Hematopoietic multipotent progenitor cell treated with erythropoietin and hydrocortisone succinate and interleukin-3 and kit ligand, for 8 days (in vitro differentiated cells): Measurements from ENCODE around the gene PDXK.
"Not testable (repeated sequence)": the region's sequence is repeated elsewhere in the genome, so short reads cannot be mapped to it uniquely, and the experiment has no call there.

Experiments
- DNase-seq: peaks from one replicate; pipeline ENCODE4 v3.0.0-alpha.2; 2015

Gene PDXK

DNA sequence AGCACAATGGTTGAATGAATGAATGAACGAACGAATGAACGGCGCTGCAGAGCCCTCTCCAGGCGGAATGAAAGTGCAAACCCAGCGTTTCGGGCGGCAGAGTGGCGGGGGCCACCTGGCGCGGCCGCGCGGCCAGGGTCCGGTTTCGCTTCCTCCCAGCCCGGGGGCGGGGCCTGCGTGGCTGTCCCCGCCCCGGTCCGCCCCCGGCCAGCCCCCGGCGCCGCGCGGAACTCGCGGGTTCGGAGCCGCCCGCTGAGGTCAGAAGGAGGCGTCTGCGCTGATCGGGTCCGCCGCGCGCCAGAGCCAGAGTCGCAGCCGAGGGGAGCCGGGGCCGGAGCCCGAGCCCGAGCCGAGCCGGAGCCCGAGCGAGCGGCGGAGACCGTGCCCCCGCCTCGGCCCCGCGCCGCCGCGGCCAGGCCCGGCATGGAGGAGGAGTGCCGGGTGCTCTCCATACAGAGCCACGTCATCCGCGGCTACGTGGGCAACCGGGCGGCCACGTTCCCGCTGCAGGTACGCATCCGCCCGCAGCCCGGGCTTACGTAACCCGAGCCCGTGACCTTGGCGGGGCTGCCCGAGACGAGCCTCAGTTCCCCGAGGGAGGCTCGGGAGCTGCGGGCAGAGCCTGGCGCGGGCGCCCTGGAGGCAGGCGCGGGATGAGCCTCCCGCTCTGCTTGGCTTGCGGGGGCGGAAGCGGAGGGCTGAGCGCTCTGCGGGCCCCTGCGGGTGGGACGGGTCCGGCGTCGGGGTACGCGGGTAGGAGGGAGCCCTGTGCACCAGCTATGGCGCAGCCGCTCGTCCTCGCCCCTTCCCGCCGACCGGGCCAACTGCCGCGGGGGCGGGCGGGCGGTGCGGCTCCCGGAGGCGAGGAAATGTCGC, at the start of gene PDXK:
Gene PDXK, plus strand, starts transcription at position 258 of the 876 bp plus-strand sequence. Its CDS starts 166 bp downstream, at position 424.
- DNase-seq: peak; percentile 81

GRCh38 chr21:43669828-43670605, 48.9 kb upstream of the PDXK start:
- DNase-seq: no peak

GRCh38 chr21:43675871-43676270, 43.1 kb upstream of the PDXK start:
- no peak for DNase-seq

- DNase-seq: no peak
These were observed 42.5 kb upstream of the PDXK start for GRCh38 chr21:43676391-43676790.

- no peak for DNase-seq
These were observed 39.0 kb upstream of the PDXK start for GRCh38 chr21:43679951-43680350.

DNA sequence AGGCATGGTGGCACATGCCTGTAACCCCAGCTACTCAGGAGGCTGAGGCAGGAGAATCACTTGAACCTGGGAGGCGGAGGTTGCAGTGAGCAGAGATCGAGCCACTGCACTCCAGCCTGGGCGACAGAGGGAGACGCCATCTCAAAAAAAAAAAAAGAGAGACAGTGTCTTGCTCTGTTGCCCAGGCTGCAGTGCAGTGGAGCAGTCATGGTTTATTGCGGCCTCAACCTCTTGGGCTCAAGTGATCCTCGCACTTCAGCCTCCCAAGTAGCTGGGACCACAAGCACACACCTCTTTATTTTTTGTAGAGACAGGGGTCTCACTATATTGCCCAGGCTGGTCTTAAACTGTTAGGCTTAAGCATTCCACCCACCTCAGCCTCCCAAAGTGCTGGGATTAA, 38.5 kb upstream of the PDXK start:
- not testable (repeated sequence) for DNase-seq

- no peak for DNase-seq
These were observed 37.3 kb upstream of the PDXK start for GRCh38 chr21:43681650-43682049.

DNA sequence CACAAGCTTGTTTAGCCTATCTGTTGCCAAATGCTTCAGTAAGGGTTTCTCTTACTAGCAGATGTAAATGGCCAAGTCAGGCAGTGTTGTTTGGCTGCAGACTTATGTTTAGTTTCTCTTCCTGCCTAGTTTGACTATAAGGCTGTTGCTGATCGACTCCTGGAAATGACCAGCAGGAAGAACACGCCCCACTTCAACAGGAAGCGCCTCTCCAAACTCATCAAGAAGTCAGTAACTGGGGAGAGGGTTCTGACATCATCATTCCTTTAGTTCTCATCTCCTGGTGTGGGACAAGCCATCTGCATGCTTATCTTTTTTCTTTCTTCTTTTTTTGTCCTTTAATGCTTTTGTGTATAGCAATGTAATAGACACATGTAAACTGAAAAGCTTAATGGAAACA, 34.5 kb upstream of the PDXK start:
- no peak for DNase-seq

GRCh38 chr21:43686811-43687565, 31.9 kb upstream of the PDXK start:
- DNase-seq: no peak

DNA sequence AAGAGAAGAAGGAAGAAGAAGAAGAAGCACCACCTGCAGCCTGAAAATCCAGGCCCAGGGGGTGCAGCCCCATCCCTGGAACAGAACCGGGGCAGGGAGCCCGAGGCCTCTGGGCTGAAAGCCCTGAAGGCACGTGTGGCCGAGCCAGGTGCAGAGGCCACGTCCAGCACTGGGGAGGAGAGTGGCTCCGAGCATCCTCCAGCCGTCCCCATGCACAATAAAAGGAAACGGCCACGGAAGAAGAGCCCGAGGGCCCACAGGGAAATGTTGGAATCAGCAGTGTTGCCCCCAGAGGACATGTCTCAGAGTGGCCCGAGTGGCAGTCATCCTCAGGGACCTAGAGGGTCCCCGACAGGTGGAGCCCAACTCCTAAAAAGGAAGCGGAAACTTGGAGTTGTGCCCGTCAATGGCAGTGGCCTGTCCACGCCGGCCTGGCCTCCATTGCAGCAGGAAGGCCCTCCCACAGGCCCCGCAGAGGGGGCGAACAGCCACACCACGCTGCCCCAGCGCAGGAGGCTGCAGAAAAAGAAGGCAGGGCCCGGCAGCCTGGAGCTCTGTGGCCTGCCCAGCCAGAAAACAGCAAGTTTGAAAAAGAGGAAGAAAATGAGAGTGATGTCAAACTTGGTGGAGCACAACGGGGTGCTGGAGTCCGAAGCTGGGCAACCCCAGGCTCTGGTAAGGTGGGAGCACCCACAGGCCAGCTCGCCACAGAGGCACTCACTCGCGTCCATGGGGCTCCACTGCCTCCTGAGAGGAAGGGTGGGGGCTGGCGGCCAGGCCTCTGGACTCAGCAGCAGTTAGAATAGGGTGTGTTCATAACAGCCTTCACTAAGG, 31.1 kb upstream of the PDXK start:
- no peak for DNase-seq

DNA sequence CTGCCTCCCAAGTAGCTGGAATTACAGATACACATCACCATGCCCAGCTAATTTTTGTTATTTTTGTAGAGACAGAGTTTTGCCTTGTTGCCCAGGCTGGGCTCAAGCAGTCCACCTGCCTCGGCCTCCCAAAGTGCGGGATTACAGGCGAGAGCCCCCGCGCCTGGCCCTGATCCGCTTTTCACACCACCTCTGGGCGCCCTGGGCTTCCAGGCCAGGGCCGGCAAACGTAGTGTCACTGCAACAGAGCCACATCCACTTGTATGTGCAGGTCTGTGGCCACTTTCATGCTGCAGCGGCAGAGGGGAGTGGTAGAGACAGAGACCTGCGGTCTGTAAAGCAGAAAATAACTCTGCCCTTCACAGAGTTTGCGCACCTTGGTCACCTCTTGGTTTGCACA, 30.0 kb upstream of the PDXK start:
- no peak for DNase-seq

DNA sequence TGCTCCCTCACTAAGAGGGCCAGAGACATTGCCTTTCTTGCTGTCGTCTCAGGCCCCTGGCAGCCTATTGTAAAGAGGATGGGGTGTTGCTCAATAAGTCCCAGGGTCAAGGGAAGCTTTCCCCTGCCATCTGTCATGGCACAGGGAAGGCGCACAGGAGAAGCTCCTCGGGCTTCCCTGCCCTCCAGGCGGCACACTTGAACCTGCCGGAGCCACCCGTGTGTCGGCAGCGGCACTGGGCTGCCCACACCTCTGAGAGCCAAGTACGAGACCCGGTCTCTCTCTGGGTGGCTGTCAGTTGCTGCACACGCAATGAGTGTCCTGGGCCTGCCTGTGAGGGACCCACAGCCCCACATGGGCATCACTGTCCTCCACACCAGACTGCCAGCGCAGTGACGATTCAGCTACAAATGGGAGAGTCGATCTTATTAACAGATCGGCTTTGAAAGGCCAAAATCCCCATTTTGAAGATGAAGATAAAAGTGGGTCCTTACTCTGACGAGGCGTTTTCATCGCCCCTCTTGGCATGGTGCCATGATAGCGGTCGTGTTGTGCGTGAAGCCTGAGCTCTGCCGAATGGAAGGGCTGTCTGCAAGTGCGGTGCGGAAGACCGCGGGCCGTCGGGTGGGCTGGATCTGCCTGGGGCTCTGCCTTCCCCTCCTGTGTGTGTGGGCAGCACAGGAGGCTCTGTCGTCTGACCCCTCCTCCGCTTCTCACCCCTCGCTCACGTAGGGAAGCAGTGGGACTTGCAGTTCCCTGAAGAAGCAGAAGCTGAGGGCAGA, 29.2 kb upstream of the PDXK start:
- DNase-seq: no peak

DNA sequence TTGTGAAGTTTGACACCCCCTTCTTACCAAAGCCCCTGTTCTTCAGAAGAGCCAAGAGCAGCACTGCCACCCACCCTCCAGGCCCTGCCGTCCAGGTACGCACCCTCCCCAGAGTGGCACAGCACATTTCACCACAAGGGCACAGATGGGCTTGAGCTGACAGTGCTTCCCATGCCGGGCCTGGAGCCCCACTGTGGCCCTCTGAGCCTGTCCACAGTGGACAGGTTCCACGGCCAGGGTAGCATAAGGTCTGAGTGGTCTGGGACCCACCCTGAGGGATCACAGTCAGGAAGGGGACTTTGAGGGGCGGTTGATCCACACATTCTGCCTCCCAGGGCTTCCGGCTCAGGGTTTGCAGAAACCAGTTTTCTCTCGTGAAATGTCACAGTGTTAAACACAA, 28.6 kb upstream of the PDXK start:
- no peak for DNase-seq

DNA sequence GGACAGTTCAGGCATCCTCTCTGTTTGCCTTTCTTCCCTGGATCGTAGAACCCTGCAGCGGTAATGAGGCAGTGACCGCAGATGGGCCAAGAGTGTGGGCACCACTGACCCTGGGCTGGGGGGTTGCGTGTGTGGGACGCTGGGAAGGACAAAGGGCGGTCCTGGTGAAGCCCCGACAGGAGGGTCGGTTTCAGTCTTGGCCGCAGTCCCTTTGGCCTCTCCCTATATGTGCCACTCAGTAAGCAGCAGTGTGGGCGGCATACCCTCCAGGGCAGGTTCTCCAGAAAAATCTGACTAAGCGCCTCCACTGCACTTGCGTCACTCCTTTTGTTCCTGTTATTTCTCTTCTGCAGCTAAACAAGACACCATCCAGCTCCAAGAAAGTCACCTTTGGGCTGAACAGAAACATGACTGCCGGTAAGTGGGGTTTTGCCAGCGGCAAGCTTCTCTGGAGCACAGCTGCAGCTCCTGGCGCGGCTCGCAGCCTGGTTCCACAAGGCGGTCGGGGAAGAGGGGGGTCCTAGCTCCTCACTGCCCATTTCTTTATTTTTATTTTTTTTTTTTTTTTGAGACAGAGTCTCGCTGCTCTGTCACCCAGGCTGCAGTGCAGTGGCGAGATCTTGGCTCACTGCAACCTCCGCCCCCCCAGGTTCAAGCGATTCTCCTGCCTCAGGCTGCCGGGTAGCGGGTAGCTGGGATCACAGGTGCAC, 27.7 kb upstream of the PDXK start:
- DNase-seq: no peak

DNA sequence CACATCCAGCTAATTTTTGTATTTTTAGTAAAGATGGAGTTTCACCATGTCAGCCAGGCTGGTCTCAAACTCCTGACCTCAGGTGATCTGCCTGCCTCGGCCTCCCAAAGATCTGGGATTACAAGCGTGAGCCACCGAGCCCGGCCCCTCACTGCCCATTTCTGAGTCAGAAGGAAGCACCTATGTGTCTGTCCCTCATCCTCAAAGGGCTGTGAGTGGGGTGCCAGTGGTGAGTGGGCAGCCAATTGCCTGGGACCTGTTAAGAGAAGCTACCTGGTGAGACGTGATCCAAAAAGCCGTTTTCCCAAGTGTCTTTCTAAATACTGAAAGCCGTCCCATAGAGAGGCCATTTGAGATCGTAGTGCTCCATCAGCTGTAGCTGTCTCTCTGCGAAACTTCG, 27.1 kb upstream of the PDXK start:
- no peak for DNase-seq

DNA sequence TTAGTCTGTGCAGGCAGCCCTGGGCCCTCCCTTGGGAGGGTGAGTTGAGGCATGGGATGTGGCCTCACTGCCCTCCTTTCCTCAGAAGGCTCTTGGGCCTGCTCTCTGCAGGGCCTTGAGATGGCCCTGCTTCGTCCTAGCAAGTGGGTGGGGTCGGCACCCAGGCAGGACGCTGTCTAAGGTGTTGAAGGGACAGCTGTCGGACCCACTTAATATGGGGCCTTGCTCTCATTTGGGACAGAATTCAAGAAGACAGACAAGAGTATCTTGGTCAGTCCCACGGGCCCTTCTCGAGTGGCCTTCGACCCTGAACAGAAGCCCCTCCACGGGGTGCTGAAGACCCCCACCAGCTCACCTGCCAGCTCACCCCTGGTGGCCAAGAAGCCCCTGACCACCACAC, 26.0 kb upstream of the PDXK start:
- no peak for DNase-seq

GRCh38 chr21:43693981-43694380, 24.9 kb upstream of the PDXK start:
- no peak for DNase-seq

DNA sequence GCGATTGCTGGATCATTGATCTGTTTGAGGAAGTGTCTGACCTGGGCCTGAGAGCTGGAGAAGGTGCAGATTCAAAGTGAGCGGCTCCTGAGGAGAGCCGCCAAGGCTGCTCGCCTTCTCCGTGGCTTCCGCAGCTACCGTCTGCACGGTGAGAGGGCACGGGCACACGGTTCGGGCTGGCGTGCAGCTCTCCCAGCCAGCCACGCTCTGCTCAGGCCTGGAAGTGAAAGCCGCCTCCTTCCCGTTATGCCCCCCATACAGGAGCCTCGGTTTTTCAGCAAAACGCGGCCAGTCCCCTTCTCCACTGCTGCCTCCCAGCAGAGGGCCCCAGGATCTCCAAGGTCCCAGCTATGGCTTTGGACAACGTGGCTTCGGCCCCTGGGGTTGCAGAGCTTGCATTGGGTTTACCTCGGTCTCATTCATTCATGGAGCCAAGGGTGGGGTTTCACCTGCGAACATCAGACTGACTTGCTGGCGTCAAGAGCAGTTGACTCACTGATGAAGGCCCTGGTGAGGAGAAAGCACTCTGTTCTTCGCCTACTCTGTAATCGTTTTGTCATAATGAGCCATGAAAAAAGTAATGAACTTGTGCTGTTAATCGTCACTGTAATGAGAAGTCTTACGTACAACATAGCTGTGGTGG, 24.4 kb upstream of the PDXK start:
- no peak for DNase-seq

- no peak for DNase-seq
These were observed 22.7 kb upstream of the PDXK start for GRCh38 chr21:43696214-43696613.
